Measurements from ENCODE around the gene COX19.
A peak's percentile ranks its signal among the peaks of the same experiment; 100 is the strongest.

GRCh38 chr7:953547-954327 lies 21.6 kb downstream of the COX19 start:
- TF ChIP-seq ZNF782 (CRISPR knock-in tag; IDR thresholded peaks at IDR 0.05; ENCODE audit: borderline replicate concordance) (no peak), ZFP91 (CRISPR knock-in tag; IDR thresholded peaks at IDR 0.05; ENCODE audit: borderline replicate concordance) (peak; percentile 70; the same call in 1 of the 2 replicates), ETV6 (CRISPR knock-in tag; conservative IDR thresholded peaks at IDR 0.05) (no peak)
